ENCODE measurements around the gene NAALADL2. TPM values are rescaled to one million over a fixed set of nuclear protein-coding genes. Genes with fewer than 3 reads are reported as not detected.

Gene NAALADL2
- total RNA-seq, result 1.0 and 2.9 TPM in 2 replicates

- no peak for DNase-seq (ENCODE audit: low read depth)
- TF ChIP-seq CTCF (conservative IDR thresholded peaks at IDR 0.05; ENCODE audit: low read depth, low read length), result no peak
- H3K4me3 ChIP-seq (ENCODE audit: low read depth, low read length), result no peak within 1 kb of the TSS
Observed at GRCh38 chr3:174859114-174859735, at the start of gene NAALADL2. NAALADL2 (plus strand) TSS chr3:174859334.

- no peak for DNase-seq (ENCODE audit: low read depth)
- no peak overlapping the region for H3K4me3 ChIP-seq (ENCODE audit: low read depth, low read length)
- TF ChIP-seq CTCF (conservative IDR thresholded peaks at IDR 0.05; ENCODE audit: low read depth, low read length), result no peak
Observed at GRCh38 chr3:174810254-174810653, 48.9 kb upstream of the NAALADL2 start.

GRCh38 chr3:174812172-174812862 is 46.8 kb upstream of the NAALADL2 start:
- no peak for TF ChIP-seq CTCF (conservative IDR thresholded peaks at IDR 0.05; ENCODE audit: low read depth, low read length)
- DNase-seq (ENCODE audit: low read depth), result no peak
- no peak overlapping the region for H3K4me3 ChIP-seq (ENCODE audit: low read depth, low read length)

- no peak overlapping the region for H3K4me3 ChIP-seq (ENCODE audit: low read depth, low read length)
- TF ChIP-seq CTCF (conservative IDR thresholded peaks at IDR 0.05; ENCODE audit: low read depth, low read length), result no peak
- no peak for DNase-seq (ENCODE audit: low read depth)
Observed at GRCh38 chr3:174815750-174816149, 43.4 kb upstream of the NAALADL2 start.

GRCh38 chr3:174820885-174821284 is 38.2 kb upstream of the NAALADL2 start:
- TF ChIP-seq CTCF (conservative IDR thresholded peaks at IDR 0.05; ENCODE audit: low read depth, low read length), result no peak
- H3K4me3 ChIP-seq (ENCODE audit: low read depth, low read length), result no peak overlapping the region
- DNase-seq (ENCODE audit: low read depth), result no peak

- no peak overlapping the region for H3K4me3 ChIP-seq (ENCODE audit: low read depth, low read length)
- TF ChIP-seq CTCF (conservative IDR thresholded peaks at IDR 0.05; ENCODE audit: low read depth, low read length), result no peak
- no peak for DNase-seq (ENCODE audit: low read depth)
Observed at GRCh38 chr3:174821477-174821876, 37.7 kb upstream of the NAALADL2 start.

GRCh38 chr3:174822320-174822719 is 36.8 kb upstream of the NAALADL2 start:
- no peak for DNase-seq (ENCODE audit: low read depth)
- TF ChIP-seq CTCF (conservative IDR thresholded peaks at IDR 0.05; ENCODE audit: low read depth, low read length), result no peak
- no peak overlapping the region for H3K4me3 ChIP-seq (ENCODE audit: low read depth, low read length)

All from epithelial cell of proximal tubule (primary cell).